HG03196 (cell line): ENCODE data around the gene TOR4A.
"Not testable (repeated sequence)": the region's sequence is repeated elsewhere in the genome, so short reads cannot be mapped to it uniquely, and the experiment has no call there.

Source experiments
- ATAC-seq: cut with Tn5 transposase; IDR thresholded peaks from one replicate; pipeline ENCODE4 v1.9.1; 2021; ENCODE audit not compliant: unreplicated experiment

TOR4A gene

DNA sequence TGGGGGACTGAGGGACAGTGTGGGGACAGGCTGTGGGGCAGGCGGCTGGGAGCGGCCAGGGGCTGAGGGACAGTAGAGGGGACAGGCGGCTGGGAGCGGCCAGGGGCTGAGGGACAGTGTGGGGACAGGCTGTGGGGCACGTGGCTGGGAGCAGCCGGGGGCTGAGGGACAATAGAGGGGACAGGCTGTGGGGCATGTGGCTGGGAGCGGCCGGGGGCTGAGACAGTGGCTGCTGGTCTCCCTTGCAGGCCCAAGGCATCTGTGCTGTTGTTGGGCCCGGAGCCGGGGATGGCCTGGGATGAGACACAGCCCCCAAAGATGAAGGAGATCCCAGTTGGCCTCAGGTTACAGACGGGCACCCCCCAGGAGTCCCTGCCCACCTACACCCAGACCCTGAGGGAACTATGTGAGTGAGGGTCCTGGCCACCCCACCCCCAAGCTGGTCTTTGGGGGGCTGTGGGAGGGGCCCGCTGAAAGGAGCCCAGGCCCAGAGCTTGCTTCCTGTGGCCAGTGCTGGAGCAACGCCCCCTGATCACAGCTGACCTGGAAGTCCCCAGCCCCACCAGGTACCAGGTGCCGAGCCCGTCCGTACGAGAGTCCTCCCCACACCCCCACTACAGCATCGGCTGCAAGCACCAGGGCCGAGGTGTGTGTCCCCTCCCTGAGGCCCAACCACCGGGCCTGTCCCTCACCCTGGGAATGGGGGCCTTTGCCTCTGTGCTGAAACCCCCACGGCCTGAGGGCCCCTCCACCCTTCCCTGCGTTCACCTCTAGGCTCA lies 25.8 kb upstream of the TOR4A start:
- ATAC-seq, result no peak

DNA sequence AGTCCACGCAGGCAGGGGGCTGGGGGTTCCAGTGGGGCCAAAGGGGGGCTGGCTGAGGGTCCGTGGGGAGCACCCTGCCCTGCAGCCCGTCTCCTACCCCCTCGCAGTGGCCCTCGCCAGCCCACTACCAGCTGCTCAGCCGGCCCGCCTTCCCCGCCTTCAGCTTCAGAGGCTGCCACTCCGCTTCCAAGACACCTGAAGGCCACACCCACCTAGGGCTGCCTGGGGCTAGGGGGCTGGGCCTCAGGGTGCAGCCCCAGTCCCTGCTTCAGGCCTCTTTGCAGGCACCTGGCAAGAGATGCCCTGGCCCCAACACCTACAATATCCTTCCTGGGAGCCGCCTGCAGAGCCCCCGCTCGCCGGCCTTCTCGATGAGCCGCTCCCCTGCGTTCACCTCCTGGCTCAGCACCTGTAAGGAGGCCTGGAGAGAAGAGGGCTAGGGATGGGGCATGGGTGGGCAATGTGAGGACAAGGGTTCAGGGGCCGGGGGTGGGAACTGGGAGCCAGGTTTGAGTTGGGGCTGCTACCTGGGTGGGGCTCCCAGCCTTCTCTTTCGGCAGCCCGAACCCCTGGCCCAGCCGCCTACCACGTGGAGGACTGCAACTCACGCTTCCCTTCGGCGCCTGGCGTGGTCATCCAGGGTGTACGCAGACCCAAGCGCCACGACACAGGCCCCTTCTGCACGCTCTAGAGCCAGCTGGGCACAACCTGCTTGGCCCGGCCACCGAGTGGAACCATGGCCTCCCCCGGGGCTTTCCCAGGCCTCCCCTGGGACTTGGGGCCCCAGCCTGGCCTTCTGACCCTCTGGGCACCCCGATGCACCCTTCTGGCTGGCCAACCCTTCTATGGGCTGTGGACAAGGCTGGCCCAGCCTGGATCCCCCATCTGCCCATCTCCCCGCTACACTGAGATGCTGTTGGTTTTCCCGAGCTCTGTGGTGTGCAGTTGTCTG lies 24.7 kb upstream of the TOR4A start:
- no peak for ATAC-seq

- no peak for ATAC-seq
Measured at GRCh38 chr9:137253717-137254623, 23.6 kb upstream of the TOR4A start.

GRCh38 chr9:137254624-137255447 lies 22.7 kb upstream of the TOR4A start, which contains the start of gene NELFB:
TSS of gene NELFB (plus strand) at chr9:137255327.
- ATAC-seq, result peak; percentile 71

- ATAC-seq, result peak; percentile 20
Measured at GRCh38 chr9:137255448-137256114, 21.9 kb upstream of the TOR4A start.

GRCh38 chr9:137256362-137256761 lies 21.2 kb upstream of the TOR4A start:
- no peak for ATAC-seq

DNA sequence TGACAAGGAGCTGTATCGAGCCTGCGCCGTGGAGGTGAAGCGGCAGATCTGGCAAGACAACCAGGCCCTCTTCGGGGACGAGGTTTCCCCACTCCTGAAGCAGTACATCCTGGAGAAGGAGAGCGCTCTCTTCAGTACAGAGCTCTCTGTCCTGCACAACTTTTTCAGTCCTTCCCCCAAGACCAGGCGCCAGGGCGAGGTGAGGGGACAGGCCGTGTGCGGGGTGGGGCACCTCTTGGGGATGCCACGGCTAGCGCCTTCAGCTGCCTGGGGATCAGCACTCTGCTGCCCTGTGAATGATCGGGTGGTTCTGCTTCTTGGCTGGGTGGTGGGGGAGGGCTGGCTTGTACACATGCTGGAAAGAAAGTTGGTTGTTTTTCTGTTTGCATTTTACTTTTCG lies 20.7 kb upstream of the TOR4A start:
- no peak for ATAC-seq

GRCh38 chr9:137262173-137262908 lies 15.2 kb upstream of the TOR4A start:
- not testable (repeated sequence) for ATAC-seq

DNA sequence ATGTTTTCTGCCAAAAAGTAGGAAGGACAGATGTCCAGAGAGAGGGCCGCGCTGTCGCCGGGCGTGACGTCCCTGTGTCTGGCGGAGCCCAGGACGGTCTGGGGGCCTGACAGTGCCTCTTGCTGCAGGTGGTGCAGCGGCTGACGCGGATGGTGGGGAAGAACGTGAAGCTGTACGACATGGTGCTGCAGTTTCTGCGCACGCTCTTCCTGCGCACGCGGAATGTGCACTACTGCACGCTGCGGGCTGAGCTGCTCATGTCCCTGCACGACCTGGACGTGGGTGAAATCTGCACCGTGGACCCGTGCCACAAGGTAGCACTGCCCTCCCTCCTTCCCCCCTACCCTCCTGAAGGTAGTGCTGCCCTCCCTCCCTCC lies 14.6 kb upstream of the TOR4A start:
- no peak for ATAC-seq

DNA sequence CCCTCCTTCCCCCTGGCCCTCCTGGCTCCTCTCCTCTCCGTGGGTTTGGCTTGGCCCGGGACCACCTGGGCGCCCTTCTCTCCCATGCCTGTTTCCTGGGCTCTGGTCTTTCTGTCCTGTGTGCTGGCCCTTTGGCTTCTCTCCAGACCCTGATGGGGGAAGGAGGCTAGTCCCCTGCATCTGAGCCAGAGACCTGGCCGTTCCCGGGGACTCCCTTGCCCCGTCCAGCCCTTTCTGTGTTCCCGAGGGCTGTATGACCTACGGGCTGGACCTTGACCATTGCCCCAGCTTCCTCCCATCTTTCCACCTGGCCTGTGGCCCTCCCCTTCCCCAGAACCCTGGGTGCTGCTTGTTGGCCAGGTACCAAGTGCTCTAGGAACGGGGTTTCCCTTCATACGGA lies 14.0 kb upstream of the TOR4A start:
- ATAC-seq, result no peak

DNA sequence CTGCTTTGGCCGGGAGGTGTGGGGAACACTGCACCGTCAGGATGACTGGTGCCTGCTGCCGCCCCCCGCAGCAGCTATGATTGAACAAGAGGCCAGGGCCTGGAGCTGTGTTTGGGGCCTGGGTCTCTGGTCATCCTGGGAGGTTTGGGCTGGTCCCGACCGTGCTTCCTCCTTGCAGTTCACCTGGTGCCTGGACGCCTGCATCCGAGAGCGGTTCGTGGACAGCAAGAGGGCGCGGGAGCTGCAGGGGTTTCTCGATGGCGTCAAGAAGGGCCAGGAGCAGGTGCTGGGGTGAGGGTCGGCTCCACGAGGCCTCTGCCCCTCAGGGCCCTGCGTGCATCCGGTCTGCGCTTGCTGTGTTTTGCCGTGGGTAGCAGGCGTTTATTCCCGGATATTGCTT lies 13.5 kb upstream of the TOR4A start:
- no peak for ATAC-seq

- ATAC-seq, result no peak
Measured at GRCh38 chr9:137265496-137266161, 11.9 kb upstream of the TOR4A start.

- ATAC-seq, result no peak
Measured at GRCh38 chr9:137266162-137266527, 11.4 kb upstream of the TOR4A start.

DNA sequence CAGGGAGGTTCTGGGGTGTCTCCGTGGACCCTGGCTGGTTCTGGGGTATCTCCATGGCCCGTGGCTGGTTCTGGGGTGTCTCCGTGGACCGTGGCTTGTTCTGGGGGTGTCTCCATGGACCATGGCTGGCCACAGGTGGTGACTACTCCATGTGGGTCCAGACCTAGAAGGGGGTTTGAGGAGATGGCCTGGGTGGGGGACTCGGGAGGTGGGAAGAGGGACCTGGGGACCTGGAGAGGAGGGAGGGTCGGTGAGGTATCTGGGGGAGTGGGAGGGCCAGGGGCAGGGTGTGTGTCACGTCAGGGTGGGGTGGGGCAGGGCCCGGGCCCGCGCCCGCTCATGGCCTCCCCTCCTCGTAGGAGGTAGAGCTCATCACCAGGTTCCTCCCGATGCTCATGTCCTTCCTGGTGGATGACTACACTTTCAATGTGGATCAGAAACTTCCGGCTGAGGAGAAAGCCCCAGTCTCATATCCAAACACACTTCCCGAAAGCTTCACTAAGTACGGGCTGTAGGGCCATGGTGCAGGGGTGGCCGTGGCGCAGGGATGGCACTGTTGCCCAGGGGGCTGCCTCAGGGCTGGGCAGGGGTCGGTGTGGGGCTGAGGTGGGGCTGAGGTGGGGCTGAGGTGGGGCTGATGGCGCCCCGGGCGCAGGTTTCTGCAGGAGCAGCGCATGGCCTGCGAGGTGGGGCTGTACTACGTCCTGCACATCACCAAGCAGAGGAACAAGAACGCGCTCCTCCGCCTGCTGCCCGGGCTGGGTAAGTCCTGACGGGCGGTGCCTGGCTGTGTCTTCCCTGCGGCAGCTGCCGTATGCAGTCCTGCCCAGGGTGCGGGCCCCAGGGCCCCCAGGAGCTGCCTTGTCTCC lies 10.7 kb upstream of the TOR4A start:
- ATAC-seq, result no peak

DNA sequence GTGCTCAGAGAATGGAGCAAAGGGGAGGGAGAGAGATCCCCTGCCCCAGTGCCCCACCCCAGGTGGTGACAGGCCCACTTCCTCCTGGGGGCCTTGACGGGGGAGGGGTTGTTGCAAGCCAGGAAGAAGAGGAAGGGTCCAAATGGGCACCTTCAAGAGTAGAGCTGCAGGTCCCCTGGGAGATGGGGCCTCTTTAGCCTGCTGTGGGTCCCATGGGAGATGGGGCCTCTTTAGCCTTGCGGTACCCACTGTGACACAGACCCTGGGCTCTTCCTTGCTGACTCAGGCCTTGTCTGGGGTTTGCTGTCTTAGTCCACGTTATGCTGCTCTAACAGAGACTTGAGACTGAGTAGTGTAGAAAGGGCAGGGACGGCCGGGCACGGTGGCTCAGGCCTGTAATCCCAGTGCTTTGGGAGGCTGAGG lies 9.6 kb upstream of the TOR4A start:
- no peak for ATAC-seq

- no peak for ATAC-seq
Measured at GRCh38 chr9:137268538-137269201, 8.9 kb upstream of the TOR4A start.

GRCh38 chr9:137269231-137269772 lies 8.2 kb upstream of the TOR4A start:
- no peak for ATAC-seq
